Posterior cingulate gyrus (tissue), 11 donors: ENCODE data around the gene TBCD.

Experiments
- DNase-seq, 10 donors: peaks; one replicate each; pipeline versions ENCODE4 v3.0.0 to v3.0.0-alpha.2; 2020 to 2021; ENCODE audit warnings: mixed read lengths in 3 of 10
- intact Hi-C: fragments of 100-400 bp; cut with DNase I; formaldehyde crosslinking; loops from one replicate; pipeline ENCODE4 v1.15.1; 2023

The TBCD gene

DNA sequence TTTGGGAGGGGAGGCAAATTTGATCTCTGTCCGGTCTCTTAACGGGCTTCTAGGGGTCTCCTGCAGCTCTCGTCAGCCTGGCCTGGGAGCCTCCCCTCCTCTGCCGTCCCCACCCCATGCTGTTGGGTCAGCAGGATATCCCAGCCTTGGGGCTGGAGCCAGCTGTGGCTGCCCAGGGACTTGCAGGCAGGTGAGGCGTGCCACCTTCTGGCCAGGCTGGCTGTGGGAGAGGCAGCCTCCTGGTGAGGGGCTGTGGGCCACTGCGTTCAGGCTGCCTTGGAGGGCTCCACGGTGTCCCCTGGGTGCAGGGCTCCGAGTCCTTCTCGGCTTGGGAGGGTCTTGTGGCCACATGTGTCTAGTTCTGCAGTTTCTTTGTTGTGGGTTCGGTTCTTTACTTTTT lies 34.6 kb downstream of the TBCD start:
- intact Hi-C loops = no loop called here
- no peak for DNase-seq

DNA sequence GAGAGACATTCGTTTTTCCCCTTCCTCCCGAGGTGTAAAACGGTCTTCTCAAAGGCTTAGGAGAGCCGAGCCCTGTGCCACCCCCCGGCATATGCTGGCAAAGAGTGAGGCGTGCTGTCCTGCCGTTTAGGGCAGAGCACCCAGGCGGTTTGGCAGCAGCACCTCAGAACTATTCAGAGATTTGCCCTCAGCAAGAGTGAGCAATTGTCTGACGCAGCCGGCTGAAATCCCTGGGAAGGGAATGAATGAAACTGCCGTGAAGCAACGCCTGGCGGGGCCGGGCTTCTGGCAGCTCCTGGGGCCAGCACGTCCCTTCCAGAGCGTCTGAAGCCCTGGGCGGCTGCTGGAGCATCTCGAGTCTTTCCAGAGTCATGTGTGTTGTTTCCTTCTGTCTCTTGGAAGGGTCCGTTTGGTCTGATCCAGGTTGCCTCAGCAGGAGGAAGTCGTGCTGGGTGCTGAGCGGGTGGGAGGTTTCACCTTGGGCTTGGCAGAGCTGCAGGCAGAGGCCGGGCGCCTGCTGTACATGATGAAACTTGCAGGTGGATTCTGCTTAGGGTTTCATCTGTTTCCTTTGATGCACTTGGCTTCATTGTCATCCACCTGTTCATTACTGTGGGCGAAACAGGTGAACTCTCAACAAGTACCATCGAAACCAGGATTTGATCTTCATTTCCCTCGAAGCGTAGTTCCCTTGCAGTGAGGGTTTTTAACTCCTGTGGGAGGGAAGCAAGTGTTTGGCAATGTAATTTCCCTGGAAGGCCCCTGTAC lies 35.4 kb downstream of the TBCD start:
- DNase-seq = peak in 8 of 10 donors; percentile 29 to 92 (median 61)
- intact Hi-C loops = no loop called here

DNA sequence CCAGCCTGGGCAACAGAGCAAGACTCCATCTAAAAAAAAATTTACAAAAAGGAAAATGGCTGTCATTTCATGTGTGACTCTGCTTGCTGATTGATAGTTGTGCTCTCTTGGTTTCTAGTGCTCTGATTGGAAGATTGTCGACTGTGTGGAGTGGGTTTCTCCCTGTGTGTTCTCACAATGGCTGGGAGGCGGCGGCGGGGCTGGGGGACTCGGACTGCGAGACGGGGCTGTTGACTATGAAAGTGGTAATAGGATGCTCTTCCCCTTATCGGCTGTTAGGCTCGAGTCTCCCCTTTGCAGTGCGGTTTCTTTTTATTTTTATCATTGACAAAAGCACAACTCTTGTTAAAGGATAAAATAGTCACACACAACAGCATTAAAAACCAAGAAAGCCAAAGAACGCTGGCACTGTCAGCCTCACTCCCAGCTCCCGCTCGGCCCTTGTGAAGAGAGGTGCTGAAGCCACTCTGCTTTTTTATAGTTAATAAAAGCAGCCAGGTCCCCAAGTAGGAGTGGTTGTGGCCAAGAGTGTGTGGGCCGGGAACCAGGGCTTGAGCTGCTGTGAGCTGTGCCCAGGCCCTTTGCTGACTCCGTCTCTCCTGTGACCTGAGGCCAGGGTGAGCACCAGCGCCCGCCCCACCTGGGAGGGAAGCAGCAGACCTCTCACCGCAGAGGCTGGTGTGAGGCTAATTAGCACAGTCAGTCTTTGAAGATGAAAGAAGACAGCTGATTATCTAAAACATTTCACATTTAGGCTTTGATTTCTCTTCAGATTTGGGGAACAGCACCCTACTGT lies 36.5 kb downstream of the TBCD start:
- no peak for DNase-seq
- intact Hi-C loops = no loop called here

DNA sequence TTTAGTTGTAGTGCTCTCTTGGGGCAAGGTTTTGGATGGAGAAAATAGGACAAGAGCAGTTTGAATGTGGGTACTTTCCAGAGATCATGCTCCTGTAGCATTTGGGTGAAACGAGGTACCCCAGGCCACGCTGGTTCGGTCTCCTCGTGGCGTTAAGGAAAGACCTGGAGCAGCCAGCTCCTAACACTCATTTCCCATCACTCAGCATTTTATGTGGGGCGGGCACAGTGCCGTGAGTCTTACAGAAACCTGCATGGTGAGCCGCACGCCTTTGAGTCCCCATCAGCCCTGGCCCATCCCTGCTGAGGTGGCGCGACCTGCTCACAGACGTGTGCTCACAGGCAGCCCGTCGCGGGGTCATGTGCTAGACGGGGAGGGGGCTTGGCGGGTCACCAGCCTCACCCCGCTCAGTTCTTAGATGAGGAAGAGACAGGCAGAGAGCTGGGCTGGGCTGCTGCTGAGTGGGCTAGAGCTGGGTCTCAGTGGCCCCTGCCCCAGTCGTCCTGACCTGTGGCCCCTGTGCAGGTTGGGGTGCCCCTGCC lies 37.3 kb downstream of the TBCD start:
- intact Hi-C loops = no loop called here
- no peak for DNase-seq

DNA sequence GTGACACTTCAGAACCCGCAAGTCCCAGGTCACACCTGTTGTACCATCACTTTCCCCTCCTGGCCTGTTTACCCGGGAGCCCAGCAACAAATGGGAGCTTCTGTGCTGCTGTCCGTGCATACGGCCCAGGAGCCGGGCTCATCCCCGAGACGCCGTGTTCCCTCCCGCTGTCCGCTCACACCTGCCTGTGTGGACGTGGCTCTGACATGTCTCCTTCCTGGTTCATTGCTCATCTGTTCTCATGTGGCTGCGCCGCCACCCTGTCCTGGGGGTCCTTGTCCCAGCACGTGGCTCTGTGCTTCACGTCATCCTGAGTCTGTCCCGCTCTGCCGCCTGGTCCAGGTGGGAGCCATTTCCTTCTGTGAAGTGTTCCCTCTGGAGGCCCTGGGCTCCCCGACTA lies 37.9 kb downstream of the TBCD start:
- DNase-seq = no peak
- intact Hi-C loops = no loop called here

DNA sequence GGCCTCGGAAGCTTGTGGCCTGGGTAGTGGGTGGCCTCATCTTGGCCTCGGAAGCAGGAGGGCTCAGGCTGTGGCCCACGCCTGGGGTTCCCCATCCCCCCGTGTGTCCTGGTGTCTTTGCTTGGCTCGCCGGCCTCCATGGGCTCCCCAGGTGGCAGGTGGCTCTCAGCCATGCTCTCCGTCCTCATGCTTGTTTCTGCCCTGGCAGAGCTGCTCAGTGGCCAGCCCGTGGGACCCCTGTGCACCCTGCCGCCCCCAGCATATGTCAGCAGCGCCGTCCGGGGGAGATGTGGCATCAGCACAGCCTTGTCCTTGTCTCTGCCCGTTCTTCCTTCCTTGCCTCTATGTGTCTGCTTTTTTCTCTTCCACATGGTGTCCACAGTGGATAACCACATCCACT lies 38.5 kb downstream of the TBCD start:
- intact Hi-C loops = no loop called here
- no peak for DNase-seq

DNA sequence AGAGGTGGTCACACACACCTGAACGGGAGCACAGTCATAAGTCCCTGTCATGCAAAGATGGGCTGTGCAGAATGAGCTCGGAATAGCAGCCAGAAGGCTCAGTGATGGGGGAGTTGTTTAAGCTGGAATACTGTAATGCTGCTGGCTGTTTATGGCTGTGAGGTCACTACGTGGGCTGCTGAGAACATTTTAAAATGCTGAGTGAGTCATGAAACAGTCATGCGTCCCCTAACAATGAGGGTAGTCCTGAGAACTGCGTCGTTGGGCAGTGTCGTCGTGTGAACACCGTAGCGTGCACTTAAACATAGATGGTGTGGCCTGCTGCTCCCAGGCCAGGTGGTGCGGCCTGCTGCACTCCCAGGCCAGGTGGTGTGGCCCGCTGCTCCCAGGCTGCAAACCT lies 39.7 kb downstream of the TBCD start:
- DNase-seq = no peak
- intact Hi-C loops = no loop called here

DNA sequence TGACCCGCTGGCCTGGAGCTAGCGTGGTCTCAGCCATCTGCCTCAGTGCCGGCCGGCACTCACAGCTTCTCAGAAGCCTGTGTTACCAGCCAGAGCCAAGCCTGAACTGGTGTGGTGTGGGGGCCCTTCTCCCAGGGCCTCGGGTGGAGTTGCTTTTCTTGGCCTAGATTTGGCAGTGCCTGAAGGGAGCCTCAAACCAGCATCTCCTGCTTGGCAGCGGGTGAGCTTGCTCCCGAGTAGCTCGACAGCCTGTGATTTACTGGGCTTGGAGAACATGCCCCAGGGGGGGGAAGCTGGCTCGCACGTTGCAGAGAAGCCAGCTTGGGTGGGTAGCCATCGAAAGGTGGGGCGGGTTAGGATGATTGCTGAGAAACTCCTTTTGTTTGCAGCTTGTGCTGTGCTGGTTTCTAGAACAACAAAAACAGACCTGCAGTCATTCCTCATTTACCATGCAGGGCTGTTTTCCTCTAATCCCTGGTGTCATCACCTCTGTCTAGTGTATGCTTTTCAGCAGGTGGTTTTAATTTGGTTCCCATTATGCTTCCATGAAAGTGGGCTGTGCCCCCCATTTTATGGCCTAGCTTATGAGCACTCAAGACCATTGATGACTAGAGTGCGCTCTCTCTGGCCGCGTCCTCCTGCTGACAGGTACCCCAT lies 42.2 kb downstream of the TBCD start:
- intact Hi-C loops = no loop called here
- peak in 1 of 10 donors; percentile 71 for DNase-seq

DNA sequence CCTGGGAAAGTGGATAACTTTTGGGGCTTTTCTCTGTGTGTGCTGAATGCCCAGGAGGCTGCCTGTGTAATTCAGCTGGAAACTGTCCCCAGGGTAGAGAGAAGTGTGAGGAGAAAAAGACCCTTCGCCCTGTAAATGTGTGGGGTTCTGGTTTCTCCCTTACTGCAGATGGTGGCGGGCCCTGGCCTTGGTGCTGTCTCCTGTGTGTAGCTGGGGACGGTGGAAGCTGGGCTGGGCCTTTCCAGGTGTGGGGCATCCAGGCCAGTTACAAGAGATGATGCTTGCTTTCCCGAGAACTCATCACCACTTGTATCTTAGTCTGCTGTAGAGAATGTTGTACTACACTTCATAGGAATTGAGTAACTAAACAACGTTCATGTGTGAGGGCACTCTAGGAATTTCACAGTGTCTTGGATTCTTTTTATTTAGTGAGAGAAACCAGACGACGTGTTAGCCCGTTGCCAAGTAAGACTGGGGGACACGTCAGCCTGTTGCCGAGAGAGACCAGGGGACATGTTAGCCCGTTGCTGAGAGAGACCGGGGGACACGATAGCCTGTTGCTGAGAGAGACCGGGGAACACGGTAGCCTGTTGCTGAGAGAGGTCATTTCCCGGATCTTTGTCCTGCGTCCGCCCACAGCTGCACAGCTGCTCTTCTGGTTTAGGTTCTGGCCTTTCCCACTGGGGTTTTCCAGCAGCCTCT lies 43.1 kb downstream of the TBCD start:
- no peak for DNase-seq
- intact Hi-C loops = no loop called here

DNA sequence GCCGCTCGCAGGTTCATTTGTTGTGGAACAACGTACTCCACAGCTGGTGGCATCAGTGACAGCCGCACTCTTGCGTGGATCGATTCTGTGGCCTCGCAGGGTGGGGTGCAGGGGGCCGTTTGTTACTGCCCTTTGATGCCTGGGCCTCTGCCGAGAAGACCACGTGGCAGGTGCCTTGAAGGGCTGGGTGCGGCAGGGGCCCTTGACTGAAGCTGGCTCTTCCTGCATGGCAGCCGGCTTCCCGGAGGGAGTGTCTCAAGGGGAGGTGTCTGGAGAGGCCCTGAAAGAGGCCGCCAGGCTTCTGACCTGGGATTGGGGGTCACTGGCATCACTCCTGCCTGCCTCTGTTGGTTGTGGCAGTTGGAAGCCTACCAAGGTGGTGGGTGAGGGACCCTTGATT lies 43.8 kb downstream of the TBCD start:
- intact Hi-C loops = no loop called here
- no peak for DNase-seq

DNA sequence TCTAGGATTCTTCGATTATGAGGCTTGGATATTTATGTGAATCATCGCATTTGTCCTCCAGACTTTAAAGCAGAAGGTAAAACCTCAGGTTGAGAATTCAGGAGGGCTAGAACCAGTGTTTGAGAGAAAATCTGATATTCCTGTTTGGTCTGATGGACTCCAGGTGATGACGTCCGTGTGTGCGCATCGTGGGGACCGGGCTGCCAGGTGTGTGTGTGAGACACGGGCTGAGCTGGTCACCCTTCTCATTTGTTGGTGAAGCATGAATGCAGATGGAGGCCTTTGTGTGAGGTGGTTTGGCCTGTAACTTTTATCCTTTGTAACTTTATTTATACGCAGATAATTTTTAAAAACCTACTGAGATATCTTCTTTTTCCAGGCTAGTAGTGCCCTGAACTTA lies 45.2 kb downstream of the TBCD start:
- intact Hi-C loops = no loop called here
- no peak for DNase-seq

DNA sequence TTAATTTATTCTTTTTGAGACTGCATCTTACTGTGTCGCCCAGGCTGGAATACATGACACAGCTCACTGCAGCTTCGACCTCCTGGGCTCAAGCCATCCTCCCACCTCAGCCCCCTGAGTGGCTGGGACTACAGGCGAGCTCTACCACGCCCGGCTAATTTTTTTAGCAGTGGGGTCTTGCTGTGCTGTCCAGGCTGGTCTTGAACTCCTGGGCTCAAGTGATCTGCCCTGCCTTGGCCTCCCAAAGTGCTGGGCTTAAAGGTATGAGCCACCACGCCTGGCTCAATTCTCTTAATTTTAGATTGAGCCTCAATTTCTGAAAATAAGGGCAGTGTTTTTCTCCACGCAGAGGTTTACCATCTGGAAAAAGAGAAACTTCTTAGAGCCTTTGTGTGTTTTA lies 46.9 kb downstream of the TBCD start:
- intact Hi-C loops = no loop called here
- DNase-seq = no peak

DNA sequence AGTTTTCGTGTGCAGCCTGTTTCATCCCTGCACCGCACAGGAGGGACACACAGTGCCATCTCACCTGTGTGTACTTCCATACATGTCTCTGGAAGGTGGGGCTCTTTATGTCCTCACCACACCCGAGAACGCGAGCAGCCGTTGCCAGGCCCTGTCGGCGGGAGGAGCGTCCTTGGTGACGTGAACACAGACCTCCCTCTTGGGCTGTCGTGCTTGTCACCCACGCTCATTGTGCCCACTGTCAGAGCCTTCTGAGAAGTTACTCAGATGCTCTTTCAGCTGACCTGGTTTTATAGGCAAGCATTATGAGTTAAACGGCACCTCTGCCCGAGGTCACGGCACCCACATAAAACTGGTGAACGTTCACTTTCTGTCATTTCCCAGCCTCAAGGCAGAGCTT lies 47.7 kb downstream of the TBCD start:
- intact Hi-C loops = no loop called here

DNA sequence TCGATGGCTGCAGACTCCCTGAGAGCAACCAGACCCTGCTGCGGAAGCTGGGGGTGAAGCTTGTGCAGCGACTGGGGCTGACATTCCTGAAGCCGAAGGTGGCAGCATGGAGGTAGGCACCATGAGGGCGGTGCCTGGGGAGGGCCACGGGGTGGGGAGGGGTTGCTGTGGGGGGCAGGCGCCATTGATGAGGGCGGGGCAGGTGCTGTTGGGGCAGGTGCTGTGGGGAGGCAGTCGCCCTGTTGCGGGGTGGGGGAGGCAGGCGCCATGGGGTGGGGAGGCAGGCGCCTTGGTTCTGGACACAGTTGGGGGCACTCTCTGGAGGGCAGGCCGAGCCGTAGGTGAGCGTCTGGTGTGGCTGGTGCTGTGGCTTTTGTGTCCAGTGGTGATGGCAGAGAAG lies 49.0 kb downstream of the TBCD start:
- DNase-seq = no peak
- intact Hi-C loops = no loop called here

More for the DNA sequence above, 47.7 kb downstream of the TBCD start:
- DNase-seq = no peak

DNA sequence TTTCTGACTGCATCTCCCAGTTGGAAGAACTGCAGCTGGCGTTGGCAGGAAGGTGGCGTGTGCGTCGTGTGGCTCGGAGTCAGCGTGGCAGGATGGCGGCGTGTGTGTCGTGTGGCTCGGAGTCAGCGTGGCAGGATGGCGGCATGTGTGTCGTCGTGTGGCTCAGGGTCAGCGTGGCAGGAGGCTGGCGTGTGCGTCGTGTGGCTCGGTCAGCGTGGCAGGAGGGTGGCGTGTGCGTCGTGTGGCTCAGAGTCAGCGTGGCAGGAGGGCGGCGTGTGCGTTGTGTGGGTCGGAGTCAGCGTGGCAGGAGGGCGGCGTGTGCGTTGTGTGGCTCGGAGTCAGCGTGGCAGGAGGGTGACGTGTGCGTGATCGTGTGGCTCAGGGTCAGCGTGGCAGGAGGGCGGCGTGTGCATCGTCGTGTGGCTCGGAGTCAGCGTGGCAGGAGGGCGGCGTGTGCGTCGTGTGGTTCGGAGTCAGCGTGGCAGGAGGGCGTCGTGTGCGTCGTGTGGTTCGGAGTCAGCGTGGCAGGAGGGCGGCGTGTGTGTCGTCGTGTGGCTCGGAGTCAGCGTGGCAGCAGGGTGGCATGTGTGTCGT lies 49.6 kb downstream of the TBCD start:
- DNase-seq = no peak
- intact Hi-C loops = no loop called here

DNA sequence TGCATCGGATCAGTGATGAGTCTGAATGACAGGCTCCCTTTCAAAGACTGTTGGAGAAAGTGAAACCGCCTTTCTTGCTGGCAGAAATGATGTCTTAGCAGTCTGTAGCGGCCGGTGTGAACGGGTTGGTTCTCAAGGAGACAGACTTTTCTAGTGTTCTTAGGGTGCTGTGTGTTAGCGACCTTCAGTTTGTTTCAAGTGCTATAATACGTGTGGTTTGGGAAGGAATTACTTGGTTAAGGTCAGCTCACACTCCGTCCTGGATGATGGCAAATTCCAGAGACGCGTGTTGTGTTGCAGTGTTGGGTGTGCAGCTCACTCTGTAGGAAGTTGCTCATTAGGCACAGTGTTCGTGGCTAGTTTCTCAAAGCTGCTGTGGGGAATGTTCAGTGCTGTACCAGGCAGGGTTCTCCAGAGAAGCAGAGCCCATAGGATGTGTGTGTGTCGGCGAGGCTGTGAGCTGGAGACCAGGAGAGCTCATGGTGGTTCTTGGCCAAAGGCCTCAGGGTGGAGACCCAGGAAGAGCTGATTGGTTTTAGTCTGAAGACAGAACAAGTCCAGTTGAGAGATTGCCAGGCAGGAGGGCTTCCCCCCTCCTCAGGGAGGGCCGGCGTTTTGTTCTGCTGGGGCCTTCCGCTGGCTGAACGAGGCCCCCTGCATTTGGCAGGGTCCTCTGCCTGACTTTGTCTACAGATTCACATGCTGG lies 50.4 kb downstream of the TBCD start:
- intact Hi-C loops = no loop called here
- no peak for DNase-seq

DNA sequence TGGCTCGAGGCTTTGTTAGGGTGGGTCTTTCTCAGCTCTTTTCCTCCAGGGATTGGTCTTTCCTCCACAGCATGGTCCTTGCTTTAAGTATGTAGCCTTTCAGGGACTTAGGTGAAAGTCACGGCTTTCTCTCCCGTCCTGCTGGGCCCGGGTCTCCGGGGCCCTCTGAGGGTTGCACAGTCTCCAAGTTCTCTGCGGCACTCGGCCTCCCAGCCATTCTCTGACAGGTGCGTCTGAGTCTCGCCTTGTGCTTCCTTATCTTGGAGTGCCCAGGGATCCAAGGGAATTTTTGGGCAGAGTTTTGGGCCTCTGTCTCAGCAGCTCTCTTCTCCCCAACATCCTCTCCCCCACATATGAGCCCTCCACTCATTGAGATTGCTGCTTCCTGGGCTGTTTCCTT lies 51.3 kb downstream of the TBCD start:
- intact Hi-C loops = no loop called here
- no peak for DNase-seq

DNA sequence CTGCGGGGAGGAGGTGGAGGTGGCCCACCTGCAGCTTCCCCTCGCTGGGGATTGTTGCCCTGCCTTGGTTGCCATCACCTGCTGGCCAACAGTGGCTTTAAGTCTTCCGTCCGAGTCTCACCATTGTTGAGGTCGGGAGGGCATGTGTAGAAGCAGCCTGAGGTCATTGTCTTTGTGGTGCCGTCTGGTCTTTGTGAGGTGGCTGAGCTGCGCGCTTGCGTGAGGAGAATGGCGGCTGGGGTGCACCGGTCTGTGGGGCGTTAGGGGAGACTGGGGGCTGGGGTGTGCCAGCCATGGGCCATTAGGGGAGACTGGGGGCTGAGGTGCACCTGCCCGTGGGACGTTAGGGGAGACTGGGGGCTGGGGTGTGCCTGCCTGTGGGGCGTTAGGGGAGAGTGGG lies 51.7 kb downstream of the TBCD start:
- peak in 1 of 10 donors; percentile 52 for DNase-seq
- intact Hi-C loops = no loop called here

DNA sequence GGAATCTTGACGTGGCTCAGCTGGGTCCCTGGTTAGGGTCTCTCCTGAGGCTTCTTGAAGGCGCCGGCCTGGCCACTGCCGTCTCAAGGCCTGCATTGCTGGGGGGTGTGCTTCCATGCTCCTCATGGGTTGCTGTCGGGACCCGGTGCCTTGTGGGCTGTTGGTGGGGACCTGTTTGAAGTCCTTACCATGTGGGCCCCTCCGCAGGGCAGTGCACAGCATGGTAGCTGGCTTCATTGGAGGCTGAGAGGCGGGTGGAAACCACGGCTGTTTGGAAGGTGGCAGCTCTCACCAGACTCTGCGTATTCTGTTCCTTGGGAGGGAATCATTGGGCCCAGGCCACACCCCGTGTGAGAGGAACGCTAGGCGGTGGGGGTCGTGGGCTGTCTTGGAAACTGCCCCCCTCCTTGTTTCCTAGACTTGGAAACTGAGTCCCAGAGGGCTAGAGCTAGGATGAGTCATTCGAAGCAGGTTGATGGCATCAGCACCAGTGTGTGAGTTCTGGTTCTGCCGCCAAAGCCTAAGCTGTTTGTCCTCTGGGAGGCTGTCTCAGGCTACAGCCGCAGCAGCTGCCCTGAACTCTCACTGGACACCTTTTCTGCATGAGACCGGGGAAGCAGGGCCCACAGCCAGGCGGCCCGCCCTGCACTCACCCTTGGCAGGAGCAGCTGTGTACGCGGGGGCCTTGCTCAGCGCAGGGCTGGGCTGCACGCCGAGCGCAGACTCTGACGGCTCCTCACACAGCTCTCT lies 52.8 kb downstream of the TBCD start:
- intact Hi-C loops = no loop called here
- peak in 9 of 10 donors; percentile 36 to 94 (median 60) for DNase-seq
